ENCODE measurements around the gene DDIT4. TPM values are rescaled to one million over a fixed set of nuclear protein-coding genes. Genes with fewer than 3 reads are reported as not detected.
A peak's percentile ranks its signal among the peaks of the same experiment; 100 is the strongest.

DDIT4 gene
- total and polyA plus RNA-seq, 2 of the 8 experiments (the other 6 are each of a cell fraction or from before 2014, with no cell fraction given), result 47.4 to 108 TPM

DNA sequence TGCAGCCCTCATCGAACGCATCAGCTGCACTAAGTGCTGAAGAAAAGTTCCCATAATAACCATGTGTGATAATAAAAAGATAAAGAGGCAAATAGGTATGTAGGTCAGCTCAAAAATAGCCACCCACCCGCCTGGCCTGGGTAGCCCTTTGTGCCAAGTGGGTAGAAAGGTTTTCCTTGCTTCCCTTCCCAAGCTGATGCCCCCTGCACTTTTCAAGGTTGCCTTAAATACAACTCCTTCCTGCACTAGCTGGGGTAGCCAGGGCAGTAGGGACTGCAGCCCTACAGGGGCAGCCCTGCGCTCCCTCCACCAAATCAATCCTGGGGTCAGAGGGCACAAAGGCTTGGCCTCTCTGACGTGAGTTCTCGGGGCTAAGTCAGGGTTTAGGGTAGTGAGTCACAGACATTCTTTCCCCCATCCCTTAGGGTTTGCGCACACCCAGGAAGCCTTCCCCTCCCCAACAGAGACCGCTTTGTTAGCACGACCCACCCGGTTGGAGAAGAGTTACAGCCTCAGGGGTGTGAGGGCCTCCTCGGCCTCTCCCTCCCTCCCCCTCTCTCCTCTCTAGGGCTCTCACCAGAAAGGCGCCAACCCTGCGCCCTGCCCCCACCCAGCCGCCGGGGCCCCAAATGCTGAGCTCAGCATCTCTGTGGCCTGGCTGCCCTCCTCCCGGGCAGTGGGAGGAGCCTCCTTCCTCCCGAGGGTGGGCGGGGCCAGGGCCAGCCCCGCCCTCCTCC lies 13.3 kb upstream of the DDIT4 start (continued):
- TF ChIP-seq E2F6 (IDR thresholded peaks at IDR 0.05) (no peak), MAX (IDR thresholded peaks at IDR 0.05) (no peak; the same call in 1 of the 2 replicates), GABPA (IDR thresholded peaks at IDR 0.05; ENCODE audit: borderline replicate concordance, insufficient read depth, low read length) (no peak), PHF8 (conservative IDR thresholded peaks at IDR 0.05; ENCODE audit: low read depth, low read length) (no peak), KDM5A (IDR thresholded peaks at IDR 0.05; ENCODE audit: low read length) (no peak), RNF2 (IDR thresholded peaks at IDR 0.05; ENCODE audit: borderline replicate concordance, low read depth, low read length, missing control alignments, poor library complexity, severe bottlenecking) (no peak), CTBP2 (IDR thresholded peaks at IDR 0.05; ENCODE audit: borderline replicate concordance, insufficient read depth, insufficient read length, low read length) (no peak), RFX5 (IDR thresholded peaks at IDR 0.05; ENCODE audit: borderline replicate concordance, low read depth, low read length) (no peak), KDM4A (IDR thresholded peaks at IDR 0.05; ENCODE audit: low read depth, low read length, severe bottlenecking) (no peak), POU5F1 (IDR thresholded peaks at IDR 0.05; ENCODE audit: low read depth, low read length) (no peak), USF2 (IDR thresholded peaks at IDR 0.05; ENCODE audit: low read length) (no peak), YY1 (IDR thresholded peaks at IDR 0.05; ENCODE audit: low read depth, low read length) (no peak), SIN3A (conservative IDR thresholded peaks at IDR 0.05 in 1 of 2, IDR thresholded peaks at IDR 0.05 in 1 of 2; ENCODE audit: low read depth in 1 of 2, low read length in 2 of 2) (no peak), JUN (IDR thresholded peaks at IDR 0.05; ENCODE audit: low read depth, low read length) (no peak), HDAC2 (IDR thresholded peaks at IDR 0.05; ENCODE audit: borderline replicate concordance in 1 of 2, low read depth in 2 of 2, low read length in 2 of 2) (no peak), ASH2L (IDR thresholded peaks at IDR 0.05; ENCODE audit: low read length) (peak; percentile 99), POLR2A (IDR thresholded peaks at IDR 0.05; ENCODE audit: control extremely low read depth in 1 of 2, low read depth in 2 of 2, low read length in 2 of 2) (peak in 1 of 2 experiments; percentile 68; a peak in 1 of 3 replicates), SIRT6 (IDR thresholded peaks at IDR 0.05; ENCODE audit: low read length) (no peak), JUND (IDR thresholded peaks at IDR 0.05; ENCODE audit: low read length) (no peak; the same call in 1 of the 2 replicates), ZNF274 (IDR thresholded peaks at IDR 0.05; ENCODE audit: borderline replicate concordance, extremely low read depth, low read length) (no peak)
- TF ChIP-seq, protein P1, sequence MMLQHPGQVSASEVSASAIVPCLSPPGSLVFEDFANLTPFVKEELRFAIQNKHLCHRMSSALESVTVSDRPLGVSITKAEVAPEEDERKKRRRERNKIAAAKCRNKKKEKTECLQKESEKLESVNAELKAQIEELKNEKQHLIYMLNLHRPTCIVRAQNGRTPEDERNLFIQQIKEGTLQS (IDR thresholded peaks at IDR 0.05; ENCODE audit: insufficient read depth, low read depth, low read length), result no peak

All from H1 (cell line).